GM19438 (cell line): ENCODE results near the gene MAVS.

Experiments
- ATAC-seq: cut with Tn5 transposase; IDR thresholded peaks from one replicate; pipeline ENCODE4 v1.9.1; 2021; ENCODE audit warnings: low read depth; ENCODE audit not compliant: unreplicated experiment

The MAVS gene

DNA sequence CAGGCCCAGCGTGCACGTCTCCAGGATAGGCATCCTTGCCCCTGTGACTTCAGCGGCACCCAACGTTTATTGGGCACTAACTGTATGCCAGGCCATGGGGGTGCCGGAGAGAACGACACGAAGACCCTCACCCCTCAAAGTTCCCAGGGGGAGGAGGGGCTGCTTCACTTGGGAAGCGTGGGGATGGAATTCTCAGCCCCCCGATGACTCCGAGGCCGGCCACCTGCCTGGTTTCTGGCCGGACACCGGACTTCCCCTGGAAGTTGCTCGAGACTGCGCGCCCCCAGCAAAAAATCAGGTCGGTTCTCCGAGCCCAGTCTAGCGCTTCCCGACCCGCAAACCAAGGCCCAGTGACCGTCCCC is 275 bp upstream of the MAVS start:
- no peak for ATAC-seq

- no peak for ATAC-seq
Measured at GRCh38 chr20:3847429-3847940, 851 bp downstream of the MAVS start.

DNA sequence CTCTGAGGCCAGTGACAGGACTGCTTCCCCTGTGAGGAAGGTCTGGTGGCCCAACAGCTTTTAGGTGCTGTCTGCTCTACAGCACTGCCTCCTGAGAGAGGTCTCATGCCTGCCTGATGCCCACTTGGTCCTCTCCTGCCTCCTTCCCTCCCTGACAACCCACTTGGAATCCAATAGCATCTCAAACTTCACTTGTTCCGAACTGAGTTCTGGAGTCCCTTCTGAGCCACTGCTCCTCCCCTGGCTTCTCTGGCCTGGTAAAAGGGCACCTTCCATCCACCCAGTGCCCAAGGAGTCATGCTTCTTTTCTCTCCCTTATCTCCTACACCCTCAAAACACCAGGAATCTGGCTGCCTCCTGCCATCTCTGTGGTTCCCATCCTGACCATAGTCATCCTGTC is 1.9 kb downstream of the MAVS start:
- ATAC-seq: no peak

DNA sequence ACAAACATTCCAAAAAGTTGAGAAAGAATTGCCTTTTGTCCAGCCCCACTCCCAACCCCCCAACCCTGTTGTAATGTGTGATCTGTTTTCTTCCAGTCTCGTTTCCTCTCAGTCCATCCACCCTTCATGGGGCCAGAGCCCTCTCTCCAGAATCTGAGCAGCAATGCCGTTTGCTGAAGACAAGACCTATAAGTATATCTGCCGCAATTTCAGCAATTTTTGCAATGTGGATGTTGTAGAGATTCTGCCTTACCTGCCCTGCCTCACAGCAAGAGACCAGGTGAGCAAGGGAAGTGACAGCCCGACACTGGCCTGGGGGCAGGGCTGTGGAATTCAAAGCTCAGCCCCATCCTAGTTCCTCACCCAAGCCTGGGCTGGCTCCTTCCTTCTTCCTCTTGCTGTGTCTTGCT is 7.8 kb downstream of the MAVS start:
- ATAC-seq: no peak

DNA sequence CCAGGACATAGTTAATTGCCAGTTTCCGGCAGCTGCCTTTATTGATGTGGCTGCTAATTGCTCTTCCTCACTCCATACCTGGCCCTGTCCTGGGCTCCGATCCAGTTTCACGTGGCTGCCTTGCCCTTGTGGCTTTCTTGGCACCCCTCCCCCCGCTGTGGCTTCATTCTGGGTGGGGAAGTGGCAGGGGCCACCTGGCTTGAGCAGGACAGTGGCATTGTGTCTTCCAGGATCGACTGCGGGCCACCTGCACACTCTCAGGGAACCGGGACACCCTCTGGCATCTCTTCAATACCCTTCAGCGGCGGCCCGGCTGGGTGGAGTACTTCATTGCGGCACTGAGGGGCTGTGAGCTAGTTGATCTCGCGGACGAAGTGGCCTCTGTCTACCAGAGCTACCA is 10.8 kb downstream of the MAVS start:
- no peak for ATAC-seq

GRCh38 chr20:3858689-3859088 is 12.1 kb downstream of the MAVS start:
- ATAC-seq: no peak

DNA sequence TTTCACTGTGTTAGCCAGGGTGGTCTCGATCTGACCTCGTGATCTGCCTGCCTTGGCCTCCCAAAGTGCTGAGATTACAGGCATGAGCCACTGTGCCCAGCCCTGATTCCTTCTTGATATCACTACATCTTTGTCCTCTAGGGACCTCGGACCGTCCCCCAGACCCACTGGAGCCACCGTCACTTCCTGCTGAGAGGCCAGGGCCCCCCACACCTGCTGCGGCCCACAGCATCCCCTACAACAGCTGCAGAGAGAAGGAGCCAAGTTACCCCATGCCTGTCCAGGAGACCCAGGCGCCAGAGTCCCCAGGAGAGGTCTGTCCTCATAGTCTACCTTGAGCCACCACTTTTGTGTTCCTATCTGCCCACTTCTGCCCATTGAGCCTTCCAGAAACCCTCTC is 14.6 kb downstream of the MAVS start:
- ATAC-seq: no peak

GRCh38 chr20:3862333-3862732 is 15.7 kb downstream of the MAVS start:
- ATAC-seq: no peak

- no peak for ATAC-seq
Measured at GRCh38 chr20:3863317-3863716, 16.7 kb downstream of the MAVS start.

DNA sequence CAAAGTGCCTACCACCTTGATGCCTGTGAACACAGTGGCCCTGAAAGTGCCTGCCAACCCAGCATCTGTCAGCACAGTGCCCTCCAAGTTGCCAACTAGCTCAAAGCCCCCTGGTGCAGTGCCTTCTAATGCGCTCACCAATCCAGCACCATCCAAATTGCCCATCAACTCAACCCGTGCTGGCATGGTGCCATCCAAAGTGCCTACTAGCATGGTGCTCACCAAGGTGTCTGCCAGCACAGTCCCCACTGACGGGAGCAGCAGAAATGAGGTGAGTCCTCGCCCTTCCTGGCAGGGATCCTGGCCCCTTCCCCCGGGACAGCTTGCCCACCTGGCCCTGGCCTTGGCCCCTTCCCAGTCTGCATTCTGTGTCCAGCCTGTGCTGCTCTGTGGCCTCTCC is 17.9 kb downstream of the MAVS start:
- ATAC-seq: no peak

GRCh38 chr20:3865152-3865886 is 18.7 kb downstream of the MAVS start:
- no peak for ATAC-seq

DNA sequence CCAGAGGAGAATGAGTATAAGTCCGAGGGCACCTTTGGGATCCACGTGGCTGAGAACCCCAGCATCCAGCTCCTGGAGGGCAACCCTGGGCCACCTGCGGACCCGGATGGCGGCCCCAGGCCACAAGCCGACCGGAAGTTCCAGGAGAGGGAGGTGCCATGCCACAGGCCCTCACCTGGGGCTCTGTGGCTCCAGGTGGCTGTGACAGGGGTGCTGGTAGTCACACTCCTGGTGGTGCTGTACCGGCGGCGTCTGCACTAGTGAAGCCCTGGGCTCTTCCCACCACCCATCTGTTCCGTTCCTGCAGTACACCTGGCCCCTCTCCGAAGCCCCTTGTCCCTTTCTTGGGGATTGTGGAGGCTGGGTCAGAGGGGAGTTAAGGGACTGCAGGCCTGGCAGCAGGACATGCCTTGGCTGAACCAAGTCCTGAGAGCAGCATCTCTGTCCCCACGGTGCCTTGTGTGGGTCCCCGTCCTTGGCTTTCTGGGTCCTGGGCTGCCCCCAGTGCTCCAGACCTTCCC is 19.3 kb downstream of the MAVS start:
- no peak for ATAC-seq

DNA sequence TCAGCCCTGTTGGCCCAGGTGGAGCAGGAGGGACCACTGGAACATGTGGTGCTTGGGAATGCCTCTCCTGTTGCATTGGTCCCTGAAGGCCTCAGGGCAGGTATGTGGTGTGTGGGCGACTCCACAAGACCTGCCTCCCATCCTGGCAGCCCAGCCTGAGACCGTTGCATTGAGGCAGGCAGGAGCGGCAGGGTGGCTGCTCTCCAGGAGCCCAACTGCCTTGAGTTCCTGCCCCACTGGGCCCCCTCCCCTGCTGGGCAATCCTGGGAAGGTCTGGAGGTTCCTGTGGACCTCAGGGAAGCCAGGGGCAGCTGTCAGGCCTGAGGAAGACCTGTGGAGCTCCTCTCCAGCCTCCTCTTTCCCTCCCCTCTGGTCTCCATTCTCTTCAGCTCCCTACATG is 19.8 kb downstream of the MAVS start:
- no peak for ATAC-seq

GRCh38 chr20:3867802-3868201 is 21.2 kb downstream of the MAVS start:
- ATAC-seq: no peak

DNA sequence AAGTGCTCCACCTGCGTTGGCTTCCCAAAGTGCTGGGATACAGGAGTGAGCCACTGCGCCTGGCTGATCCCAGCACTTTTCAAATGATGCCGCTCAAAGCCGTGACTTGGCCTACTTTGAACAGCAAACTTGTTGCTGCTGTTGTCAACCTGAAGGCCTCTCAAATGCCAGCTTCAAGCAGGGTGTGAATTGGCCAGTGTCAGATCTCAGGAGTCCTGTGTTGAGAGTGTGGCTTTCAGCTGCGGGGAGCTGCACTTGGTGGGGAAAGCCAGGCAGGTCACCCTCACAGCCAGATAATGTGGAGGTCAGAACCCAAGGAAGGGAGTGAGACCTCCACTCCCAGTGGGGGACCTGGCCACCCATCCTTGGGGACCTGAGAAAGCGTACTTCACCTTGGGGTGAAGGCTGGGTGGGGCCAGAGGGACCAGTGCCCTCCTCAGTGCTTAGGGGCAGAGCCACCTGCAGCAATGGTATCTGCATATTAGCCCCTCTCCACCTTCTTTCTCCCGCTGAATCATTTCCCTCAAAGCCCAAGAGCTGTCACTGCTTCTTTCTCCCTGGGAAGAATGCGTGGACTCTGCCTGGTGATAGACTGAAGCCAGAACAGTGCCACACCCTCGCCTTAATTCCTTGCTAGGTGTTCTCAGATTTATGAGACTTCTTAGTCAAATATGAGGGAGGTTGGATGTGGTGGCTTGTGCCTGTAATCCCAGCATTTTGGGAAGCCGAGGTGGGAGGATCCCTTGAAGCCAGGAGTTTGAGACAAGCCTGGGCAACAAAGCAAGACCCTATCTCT is 23.4 kb downstream of the MAVS start:
- no peak for ATAC-seq

GRCh38 chr20:3871550-3872265 is 25.1 kb downstream of the MAVS start:
- ATAC-seq: no peak

DNA sequence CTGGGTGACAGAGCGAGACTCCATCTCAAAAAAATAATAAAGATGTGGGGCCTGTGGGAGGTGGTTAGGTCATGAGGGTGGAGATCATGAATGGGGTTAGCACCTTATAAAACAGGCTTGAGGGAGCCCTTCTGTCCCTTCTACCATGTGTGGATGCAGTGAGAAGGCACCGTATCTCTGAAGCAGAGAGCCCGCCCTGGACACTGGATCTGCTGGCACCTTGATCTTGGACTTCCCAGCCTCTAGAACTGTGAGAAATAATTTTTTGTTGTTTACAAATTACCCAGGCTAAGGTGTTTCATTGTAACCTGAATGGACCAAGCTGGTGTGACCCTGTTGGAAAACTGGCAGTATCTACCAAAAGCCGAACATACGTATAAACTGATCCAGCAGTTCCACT is 26.9 kb downstream of the MAVS start:
- no peak for ATAC-seq

DNA sequence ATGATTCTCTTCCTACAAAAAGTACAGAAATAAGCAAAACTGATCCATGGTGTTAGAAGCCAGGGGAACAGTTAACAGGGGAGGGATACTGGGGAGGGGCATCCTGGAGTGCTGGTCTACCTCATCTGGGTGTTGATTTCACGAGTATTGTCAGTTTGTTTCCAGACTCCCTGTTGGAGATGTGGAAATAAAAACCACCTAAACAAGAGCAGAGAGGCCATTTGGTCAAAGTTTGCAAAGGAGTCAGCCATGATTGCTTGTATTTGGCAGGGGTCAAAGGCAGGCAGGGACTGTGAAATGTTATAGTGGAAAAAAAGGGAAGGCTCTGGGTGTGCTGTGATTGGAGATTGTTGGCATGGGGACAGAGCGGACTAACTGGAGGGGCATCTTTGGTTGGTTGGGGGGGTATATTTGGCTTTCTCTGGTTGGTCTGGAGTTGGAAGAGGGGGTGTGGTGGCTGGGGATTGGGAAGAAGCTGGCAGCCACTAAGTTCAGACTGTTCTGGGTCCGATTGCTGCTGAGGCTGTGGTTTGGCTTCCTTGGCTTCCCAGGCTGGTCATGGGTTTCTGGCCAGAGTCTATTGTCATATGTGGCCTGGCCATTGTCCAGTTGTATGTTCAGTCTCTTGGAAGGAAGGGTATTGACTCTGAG is 27.7 kb downstream of the MAVS start:
- no peak for ATAC-seq

DNA sequence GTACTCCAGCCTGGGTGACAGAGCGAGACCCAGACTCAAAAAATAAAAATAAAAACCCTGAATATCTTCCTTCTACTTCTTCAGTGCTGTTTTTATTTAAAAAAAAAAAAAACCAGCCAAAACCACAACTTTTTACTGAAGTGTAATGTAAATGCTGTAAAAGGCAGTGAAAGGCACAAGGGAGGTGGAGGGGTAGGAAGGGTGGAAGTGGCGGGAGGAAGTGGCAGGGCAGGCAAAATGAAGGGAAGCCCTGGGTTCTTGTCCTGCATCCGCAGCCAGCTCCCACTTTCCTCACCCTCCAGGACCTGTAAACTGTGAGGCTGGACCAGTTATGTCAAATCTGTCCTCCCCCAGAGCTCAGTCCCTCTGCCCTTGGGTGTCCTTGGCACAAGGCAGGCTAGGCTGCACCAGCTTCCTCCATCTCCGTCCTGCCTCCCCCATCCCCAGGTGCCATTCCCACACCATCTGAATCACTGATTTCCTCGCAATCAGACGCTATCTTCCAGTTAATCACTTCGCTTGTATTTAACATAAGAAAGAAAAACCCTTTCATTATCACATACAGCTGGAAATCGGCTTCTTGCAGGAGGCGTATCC is 28.8 kb downstream of the MAVS start:
- no peak for ATAC-seq

DNA sequence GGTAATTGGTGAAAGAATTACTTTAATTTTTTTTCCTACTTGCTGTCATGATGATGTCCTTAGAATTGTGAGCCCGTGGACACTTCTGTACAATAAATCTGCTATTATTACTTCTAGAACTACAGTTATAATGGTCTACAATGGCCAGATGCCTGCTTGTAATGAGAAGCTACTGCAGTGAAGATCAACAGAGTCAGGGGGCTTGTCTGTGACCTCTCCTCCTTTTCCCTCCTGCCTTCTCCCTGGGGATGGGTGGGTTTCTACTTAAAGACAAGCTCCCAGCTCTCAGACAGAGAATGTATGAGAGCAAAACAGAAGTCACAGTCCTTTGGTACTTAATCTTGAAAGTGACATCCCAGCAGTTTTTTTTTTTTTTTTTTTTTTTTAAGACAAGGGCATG is 29.4 kb downstream of the MAVS start:
- ATAC-seq: no peak
